Endothelial cell of umbilical vein (primary cell): ENCODE data around the gene CCDC30. TPM values are rescaled to one million over a fixed set of nuclear protein-coding genes. Genes with fewer than 3 reads are reported as not detected.

Experiments
- BruUV-seq: library from RNA; stranded (reverse); fragments of 400-500 nt; replicated peaks from 2 replicates; lab custom pipeline; 2021; lab: Mats Ljungman, UMichigan
- CTCF ChIA-PET: fragments of 300-600, 350-600 bp; sonication (Branson Sonifier 250); formaldehyde crosslinking; loops from one replicate; lab custom pipeline; 2021; ENCODE audit warnings: antibody characterized with exemption, inconsistent platforms; lab: Charles Lee
- POLR2A ChIA-PET: fragments of 300-600, 350-600 bp; sonication (Branson Sonifier 250); formaldehyde crosslinking; loops from one replicate; lab custom pipeline; 2021; ENCODE audit warnings: antibody characterized with exemption, inconsistent platforms; lab: Charles Lee
- DNase-seq: peaks from one replicate; pipeline ENCODE4 v3.0.0-alpha.2; 2011; ENCODE audit warnings: low read depth, low spot score
- FAIRE-seq: peaks from 2 replicates; lab custom pipeline; 2011; peaks lifted over from hg19 to GRCh38; lab: Jason Lieb, UNC
- H2AFZ ChIP-seq: 2 replicates; pipeline ENCODE4 v1.6.0; 2012; ENCODE audit warnings: low read depth, low read length, control low read depth, inconsistent platforms
- H3K27ac ChIP-seq: 2 replicates; pipeline ENCODE4 v1.5.1; 2011; ENCODE audit warnings: low read depth, mild to moderate bottlenecking, control low read depth, low read length, moderate library complexity; ENCODE audit not compliant: insufficient read depth
- H3K27me3 ChIP-seq, 2 experiments: 2 replicates each; pipeline versions ENCODE4 v1.6.0 to v1.6.1; 2011; ENCODE audit warnings: low read length in 2 of 2, mixed read lengths in 1 of 2; ENCODE audit not compliant: control insufficient read depth in 2 of 2, insufficient read depth in 2 of 2
- H3K36me3 ChIP-seq, 2 experiments: 2 replicates in 1 of 2; 3 replicates in 1 of 2; pipeline ENCODE4 v1.5.1; 2011; ENCODE audit warnings: low read length in 2 of 2, mild to moderate bottlenecking in 1 of 2, moderate library complexity in 1 of 2; ENCODE audit not compliant: control insufficient read depth in 2 of 2, insufficient read depth in 2 of 2; ENCODE audit errors: extremely low read depth in 1 of 2
- H3K4me1 ChIP-seq: 3 replicates; pipeline ENCODE4 v1.5.1; 2011; ENCODE audit warnings: mild to moderate bottlenecking, low read length; ENCODE audit not compliant: control insufficient read depth, insufficient read depth; ENCODE audit errors: extremely low read depth
- H3K4me2 ChIP-seq: 2 replicates; pipeline ENCODE4 v1.6.1; 2011; ENCODE audit warnings: low read length, control low read depth, mixed read lengths; ENCODE audit not compliant: insufficient read depth
- H3K4me3 ChIP-seq, 3 experiments: fragments of 200-600 bp in 1 of 3; sonication (generic), shearing (Covaris generic) in 1 of 3; replicated peaks in 1 of 3; 2 replicates each; pipeline ENCODE4 v1.5.1; 2011 to 2016; ENCODE audit warnings: control low read depth in 3 of 3, low read length in 3 of 3, mild to moderate bottlenecking in 2 of 3, inconsistent platforms in 1 of 3, low read depth in 1 of 3, moderate library complexity in 1 of 3; ENCODE audit not compliant: insufficient read depth in 1 of 3
- H3K79me2 ChIP-seq: 2 replicates; pipeline ENCODE4 v1.6.0; 2012; ENCODE audit warnings: low read length, inconsistent platforms; ENCODE audit not compliant: control insufficient read depth, insufficient read depth
- H3K9ac ChIP-seq: replicated peaks from 2 replicates; pipeline ENCODE3; 2011; ENCODE audit warnings: low read length, control low read depth; ENCODE audit not compliant: insufficient read depth; ENCODE audit errors: extremely low read depth
- H3K9me1 ChIP-seq: replicated peaks from 3 replicates; pipeline ENCODE4 v1.6.0; 2011; ENCODE audit warnings: mild to moderate bottlenecking, low read length; ENCODE audit not compliant: control insufficient read depth, insufficient read depth; ENCODE audit errors: extremely low read depth
- H3K9me3 ChIP-seq: replicated peaks from 2 replicates; pipeline ENCODE4 v1.5.1; 2012; ENCODE audit warnings: low read length, inconsistent platforms; ENCODE audit not compliant: control insufficient read depth, insufficient read depth
- H4K20me1 ChIP-seq: replicated peaks from 2 replicates; pipeline ENCODE3; 2011; ENCODE audit warnings: mild to moderate bottlenecking, low read length; ENCODE audit not compliant: control insufficient read depth, insufficient read depth; ENCODE audit errors: extremely low read depth
- EZH2 ChIP-seq: IDR thresholded peaks from 2 replicates; pipeline ENCODE4 v1.6.1; 2012; ENCODE audit warnings: borderline replicate concordance, low read depth, mild to moderate bottlenecking, moderate library complexity, low read length, inconsistent platforms; ENCODE audit not compliant: severe bottlenecking
- FOS ChIP-seq: IDR thresholded peaks from 2 replicates; pipeline ENCODE4 v1.6.1; 2011; ENCODE audit warnings: mild to moderate bottlenecking, low read length, moderate library complexity, borderline replicate concordance; ENCODE audit not compliant: insufficient read depth
- GATA2 ChIP-seq: IDR thresholded peaks from 2 replicates; pipeline ENCODE4 v1.7.0; 2011; ENCODE audit warnings: low read depth, mild to moderate bottlenecking, moderate library complexity, mixed read lengths, low read length; ENCODE audit not compliant: insufficient read length, insufficient read depth
- JUN ChIP-seq: IDR thresholded peaks from 2 replicates; pipeline ENCODE4 v1.6.1; 2011; ENCODE audit warnings: borderline replicate concordance, low read depth; ENCODE audit not compliant: insufficient read length, insufficient read depth
- MYC ChIP-seq: IDR thresholded peaks from one replicate; pipeline ENCODE4 v1.6.1; 2011; ENCODE audit warnings: mild to moderate bottlenecking, low read depth, low read length
- POLR2A ChIP-seq: IDR thresholded peaks from 2 replicates; pipeline ENCODE4 v1.6.1; 2012; ENCODE audit warnings: low read depth, mild to moderate bottlenecking, control low read depth, low read length
- POLR2AphosphoS5 ChIP-seq: IDR thresholded peaks from 2 replicates; pipeline ENCODE4 v1.6.1; 2012; ENCODE audit warnings: low read depth, mild to moderate bottlenecking, control low read depth, low read length, moderate library complexity; ENCODE audit not compliant: insufficient read depth
- dilution Hi-C: fragments of 300-500 bp; cut with MboI; formaldehyde crosslinking; loops from one replicate; pipeline ENCODE4 v1.15.0; 2019; ENCODE audit warnings: low sequenced_read_pairs; ENCODE audit not compliant: extremely low pct_ligation_motif_present
- intact Hi-C: fragments of 100-400 bp; cut with micrococcal nuclease; formaldehyde crosslinking; loops from one replicate; pipeline ENCODE4 v1.10.0; 2022
- polyA plus RNA-seq, 4 experiments: library from polyadenylated mRNA; depleted of rRNA in 3 of 4; stranded (reverse) in 3 of 4; unstranded in 1 of 4; fragments of >200 nt; gene quantifications; 2 replicates each; pipeline versions ENCODE4 v1.2.1 to v1.2.3, GENCODE V29; 2011 to 2012; ENCODE audit warnings: missing spikeins in 1 of 4
- total RNA-seq: library from RNA; stranded (reverse); gene quantifications from 2 replicates; pipeline ENCODE4 v1.2.3, GENCODE V29; 2021
- TF ChIP-seq, protein P1 (sequence below): IDR thresholded peaks from 2 replicates; pipeline ENCODE4 v1.6.1; 2011; ENCODE audit not compliant: insufficient read depth, insufficient read length
- TF ChIP-seq, protein P2 (sequence below), 2 donors: IDR thresholded peaks; 1 replicate in 1 of 2; 2 replicates in 1 of 2; pipeline ENCODE4 v1.5.1; 2011; ENCODE audit warnings: low read length in 2 of 2, mild to moderate bottlenecking in 2 of 2, moderate library complexity in 2 of 2, control low read depth in 1 of 2, inconsistent platforms in 1 of 2, low read depth in 1 of 2; ENCODE audit not compliant: insufficient read depth in 1 of 2; ENCODE audit errors: extremely low read depth in 1 of 2

Gene CCDC30
- total and polyA plus RNA-seq, 2 donors (not counting 3 experiments of a cell fraction or from before 2014, with no cell fraction given): 0.19 to 2.9 TPM

DNA sequence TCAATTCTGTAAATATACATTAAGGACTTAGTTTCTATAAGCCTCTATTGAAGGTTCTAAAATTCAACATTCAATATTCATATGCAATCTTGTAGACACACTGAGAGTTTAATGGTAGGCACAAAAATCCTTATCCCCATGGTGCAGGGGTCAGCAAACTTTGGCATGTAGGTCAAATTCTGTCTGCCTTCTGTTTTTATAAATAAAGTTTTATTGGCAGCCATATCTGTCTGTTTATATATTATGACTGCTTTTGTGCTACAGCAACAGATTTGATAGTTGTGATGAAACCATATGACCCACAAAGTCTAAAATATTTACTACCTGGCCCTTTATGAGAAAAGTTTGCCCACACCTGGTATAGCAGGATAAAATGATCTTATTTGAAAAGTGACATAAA, 104.0 kb downstream of the CCDC30 start:
- H3K4me3 ChIP-seq: no peak overlapping the region
- H4K20me1 ChIP-seq: no peaks in the 10 kb centered on the region
- H3K27me3 ChIP-seq: peaks cover 0 to 7% of the 10 kb centered on the region in 2 experiments
- TF ChIP-seq POLR2AphosphoS5: no peak
- TF ChIP-seq, protein P1, sequence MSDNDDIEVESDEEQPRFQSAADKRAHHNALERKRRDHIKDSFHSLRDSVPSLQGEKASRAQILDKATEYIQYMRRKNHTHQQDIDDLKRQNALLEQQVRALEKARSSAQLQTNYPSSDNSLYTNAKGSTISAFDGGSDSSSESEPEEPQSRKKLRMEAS: no peak
- TF ChIP-seq MYC: no peak
- no peak for TF ChIP-seq FOS
- no peak for TF ChIP-seq JUN
- TF ChIP-seq GATA2: no peak
- TF ChIP-seq, protein P2, sequence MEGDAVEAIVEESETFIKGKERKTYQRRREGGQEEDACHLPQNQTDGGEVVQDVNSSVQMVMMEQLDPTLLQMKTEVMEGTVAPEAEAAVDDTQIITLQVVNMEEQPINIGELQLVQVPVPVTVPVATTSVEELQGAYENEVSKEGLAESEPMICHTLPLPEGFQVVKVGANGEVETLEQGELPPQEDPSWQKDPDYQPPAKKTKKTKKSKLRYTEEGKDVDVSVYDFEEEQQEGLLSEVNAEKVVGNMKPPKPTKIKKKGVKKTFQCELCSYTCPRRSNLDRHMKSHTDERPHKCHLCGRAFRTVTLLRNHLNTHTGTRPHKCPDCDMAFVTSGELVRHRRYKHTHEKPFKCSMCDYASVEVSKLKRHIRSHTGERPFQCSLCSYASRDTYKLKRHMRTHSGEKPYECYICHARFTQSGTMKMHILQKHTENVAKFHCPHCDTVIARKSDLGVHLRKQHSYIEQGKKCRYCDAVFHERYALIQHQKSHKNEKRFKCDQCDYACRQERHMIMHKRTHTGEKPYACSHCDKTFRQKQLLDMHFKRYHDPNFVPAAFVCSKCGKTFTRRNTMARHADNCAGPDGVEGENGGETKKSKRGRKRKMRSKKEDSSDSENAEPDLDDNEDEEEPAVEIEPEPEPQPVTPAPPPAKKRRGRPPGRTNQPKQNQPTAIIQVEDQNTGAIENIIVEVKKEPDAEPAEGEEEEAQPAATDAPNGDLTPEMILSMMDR (IDR thresholded peaks at IDR 0.05; ENCODE audit: extremely low read depth in 1 of 2, insufficient read depth in 1 of 2, low read depth in 1 of 2, low read length in 2 of 2): no peak
- no peak for TF ChIP-seq POLR2A
- no peak for TF ChIP-seq EZH2
- no peak for FAIRE-seq
- H3K4me2 ChIP-seq: no peak overlapping the region
- H3K9ac ChIP-seq: no peak overlapping the region
- no peaks in the 10 kb centered on the region for H3K4me1 ChIP-seq
- H3K27ac ChIP-seq: no peak overlapping the region
- H3K36me3 ChIP-seq: no peaks in the 10 kb centered on the region
- ChIA-PET POLR2A (no interaction called here), CTCF (interaction anchor here (0.7 to 1.3 kb wide), 2 partner anchors 11 to 14 kb away, joined by 3 to 4 read pairs; no protein-coding TSS in a partner anchor)
- BruUV-seq: no TSS peak
- H3K9me3 ChIP-seq: no peaks in the 10 kb centered on the region
- dilution Hi-C loops (no loop called here), intact Hi-C loops (no loop called here)
- H3K9me1 ChIP-seq: no peaks in the 10 kb centered on the region
- DNase-seq: no peak
- H3K79me2 ChIP-seq: no peaks in the 10 kb centered on the region
- H2AFZ ChIP-seq: no peak overlapping the region
